OCI-LY7 (cell line): ENCODE data around the gene CFC1. TPM values are rescaled to one million over a fixed set of nuclear protein-coding genes. Genes with fewer than 3 reads are reported as not detected.

Experiments
- small RNA-seq: library from RNA; depleted of rRNA; stranded (forward); fragments of <200 nt; gene quantifications from one replicate; pipeline ENCODE3, GENCODE V24; 2014
- total RNA-seq, 2 experiments: library from RNA; depleted of rRNA in 1 of 2; stranded (reverse); fragments of >200 nt in 1 of 2; shearing (Covaris generic) in 1 of 2; gene quantifications; 2 replicates each; pipeline ENCODE4 v1.2.3, GENCODE V29; 2014 to 2022

Gene CFC1
- total RNA-seq, 2 experiments from 2014 or later, result not detected

Small RNA genes lying within 50 kb of the gene (small RNA-seq; reads per million reads assigned to genes)
- gene RF00017, result not detected
- not detected for gene RNU6-848P

Other genes with a start within 250 kb of the CFC1 start
- gene PTPN18, start 243.5 kb downstream of the CFC1 start, total RNA-seq (2014; rRNA removed; shearing (Covaris generic)), result 96.6 and 107 TPM in 2 replicates
- 309 and 363 TPM in 2 replicates for gene PTPN18, start 243.5 kb downstream of the CFC1 start, total RNA-seq (2022)
- 0.06 TPM in 1 of 2 replicates, not detected in the other for gene POTEI, start 90.2 kb downstream of the CFC1 start, total RNA-seq (2014; rRNA removed; shearing (Covaris generic))
- gene POTEI, start 90.2 kb downstream of the CFC1 start, total RNA-seq (2022), result 0.26 and 0.44 TPM in 2 replicates
- not detected in 2 replicates for gene CFC1B, start 78.4 kb downstream of the CFC1 start, total RNA-seq (2014; rRNA removed; shearing (Covaris generic))
- gene CFC1B, start 78.4 kb downstream of the CFC1 start, total RNA-seq (2022), result not detected in 2 replicates
- not detected in 2 replicates for gene POTEJ, start 11.9 kb upstream of the CFC1 start, total RNA-seq (2014; rRNA removed; shearing (Covaris generic))
- 0.10 TPM in 1 of 2 replicates, not detected in the other for gene POTEJ, start 11.9 kb upstream of the CFC1 start, total RNA-seq (2022)
- not detected in 2 replicates for gene GPR148, start 129.5 kb upstream of the CFC1 start, total RNA-seq (2014; rRNA removed; shearing (Covaris generic))
- gene GPR148, start 129.5 kb upstream of the CFC1 start, total RNA-seq (2022), result not detected in 2 replicates
- gene AMER3, start 156.0 kb upstream of the CFC1 start, total RNA-seq (2014; rRNA removed; shearing (Covaris generic)), result not detected in 2 replicates
- gene AMER3, start 156.0 kb upstream of the CFC1 start, total RNA-seq (2022), result not detected in 2 replicates
- gene ARHGEF4, start 237.3 kb upstream of the CFC1 start, total RNA-seq (2014; rRNA removed; shearing (Covaris generic)), result 0.59 and 1.1 TPM in 2 replicates
- gene ARHGEF4, start 237.3 kb upstream of the CFC1 start, total RNA-seq (2022), result 1.3 and 1.7 TPM in 2 replicates